Stimulated activated CD4-positive, alpha-beta T cell treated with anti-CD3 and anti-CD28 coated beads, Interleukin-12 subunit alpha, Interleukin-12 subunit beta, amount 100 ng/mL, for 24 hours (primary cell): ENCODE measurements around the gene PNKP.

Experiments
- DNase-seq, 2 experiments: peaks; one replicate each; pipeline ENCODE4 v3.0.0-alpha.2; 2020; ENCODE audit warnings: low read depth in 2 of 2

Gene PNKP

GRCh38 chr19:49876422-49877019 is 9.1 kb upstream of the PNKP start:
- DNase-seq, result peak; percentile 93 to 95

GRCh38 chr19:49875857-49876421 is 8.6 kb upstream of the PNKP start:
- no peak for DNase-seq

- no peak for DNase-seq
Observed at GRCh38 chr19:49875177-49875576, 7.8 kb upstream of the PNKP start.

GRCh38 chr19:49874503-49875157 is 7.3 kb upstream of the PNKP start:
- no peak for DNase-seq

GRCh38 chr19:49873834-49874233 is 6.5 kb upstream of the PNKP start:
- DNase-seq, result no peak

GRCh38 chr19:49873129-49873521 is 5.7 kb upstream of the PNKP start:
- DNase-seq, result no peak

- DNase-seq, result no peak
Observed at GRCh38 chr19:49872245-49873128, 5.1 kb upstream of the PNKP start.

GRCh38 chr19:49871349-49871985 is 4.1 kb upstream of the PNKP start:
- DNase-seq, result no peak

GRCh38 chr19:49870309-49870901 is 3.0 kb upstream of the PNKP start:
- no peak for DNase-seq

GRCh38 chr19:49869484-49870308 is 2.3 kb upstream of the PNKP start:
- peak; percentile 81 to 82 for DNase-seq

- DNase-seq, result no peak
Observed at GRCh38 chr19:49869009-49869483, 1.7 kb upstream of the PNKP start.

GRCh38 chr19:49864890-49865289 is 2.5 kb downstream of the PNKP start:
- no peak for DNase-seq

- DNase-seq, result no peak
Observed at GRCh38 chr19:49863935-49864320, 3.4 kb downstream of the PNKP start.

GRCh38 chr19:49863254-49863934 is 4.0 kb downstream of the PNKP start:
- no peak for DNase-seq

GRCh38 chr19:49862391-49863253 is 4.8 kb downstream of the PNKP start:
- DNase-seq, result no peak

GRCh38 chr19:49861541-49862378 is 5.6 kb downstream of the PNKP start:
- DNase-seq, result no peak

GRCh38 chr19:49861107-49861506 is 6.3 kb downstream of the PNKP start:
- no peak for DNase-seq
